K562 (cell line): ENCODE data around the gene P2RY11. TPM values are rescaled to one million over a fixed set of nuclear protein-coding genes. Genes with fewer than 3 reads are reported as not detected.

Source experiments
- BCOR ChIP-seq: fragments of 450-650 bp; IDR thresholded peaks from 2 replicates; pipeline ENCODE4 v1.6.1; 2016
- CHCHD3 ChIP-seq: fragments of 250-450 bp; sonication (Bioruptor Pico); IDR thresholded peaks from 2 replicates; pipeline ENCODE4 v2.1.2; 2022; ENCODE audit warnings: mild to moderate bottlenecking
- CHD1 ChIP-seq: fragments of 200-600 bp; sonication (generic); IDR thresholded peaks from one replicate; pipeline ENCODE4 v1.6.1; 2012; ENCODE audit warnings: mild to moderate bottlenecking, moderate library complexity, low read length, inconsistent platforms
- DMBX1 ChIP-seq: fragments of 250-450 bp; sonication (Bioruptor Pico); IDR thresholded peaks from 2 replicates; pipeline ENCODE4 v1.8.0; 2022; ENCODE audit warnings: inconsistent platforms, mild to moderate bottlenecking, moderate library complexity, borderline replicate concordance
- ELF4 ChIP-seq: fragments of 450-650 bp; formaldehyde crosslinking; IDR thresholded peaks from 2 replicates; pipeline ENCODE4 v1.4.0; 2022; ENCODE audit warnings: missing genetic modification characterization
- GMEB1 ChIP-seq: fragments of 250-450 bp; sonication (Bioruptor Pico); IDR thresholded peaks from 2 replicates; pipeline ENCODE4 v1.4.0; 2020; ENCODE audit warnings: mild to moderate bottlenecking
- IRF1 ChIP-seq: sonication (generic); formaldehyde crosslinking; IDR thresholded peaks from 2 replicates; pipeline ENCODE4 v1.8.0; 2022; ENCODE audit warnings: missing genetic modification reagents, mild to moderate bottlenecking, borderline replicate concordance
- KAT7 ChIP-seq: sonication (generic); formaldehyde crosslinking; IDR thresholded peaks from 2 replicates; pipeline ENCODE4 v1.8.0; 2022; ENCODE audit warnings: missing genetic modification reagents, mild to moderate bottlenecking, borderline replicate concordance
- PHF8 ChIP-seq: fragments of 200-600 bp; sonication (generic); IDR thresholded peaks from 2 replicates; pipeline ENCODE4 v1.6.1; 2012; ENCODE audit warnings: mixed run types, mild to moderate bottlenecking, inconsistent platforms, low read length, moderate library complexity, borderline replicate concordance
- TBL1XR1 ChIP-seq, 2 experiments: IDR thresholded peaks; 2 replicates each; pipeline ENCODE4 v1.6.1; 2012; ENCODE audit warnings: improper control_type of control experiment in 2 of 2, low read length in 2 of 2, mild to moderate bottlenecking in 1 of 2
- XRCC4 ChIP-seq: IDR thresholded peaks from one replicate; pipeline ENCODE4 v1.6.1; 2011; ENCODE audit not compliant: insufficient read depth, insufficient read length; ENCODE audit errors: extremely low read depth
- ZNF263 ChIP-seq: sonication (generic); formaldehyde crosslinking; IDR thresholded peaks from 2 replicates; pipeline ENCODE4 v1.8.0; 2022; ENCODE audit warnings: mild to moderate bottlenecking, missing genetic modification reagents, borderline replicate concordance
- polyA plus RNA-seq, 8 experiments: library from polyadenylated mRNA; depleted of rRNA in 4 of 8; stranded (reverse) in 5 of 8; unstranded in 3 of 8; fragments of >200 nt; fragmentation: Nextera tagmentation in 2 of 8; fragmentation: Illumina TruSeq in 1 of 8; extraction: Ambion mirVana in 2 of 8; extraction: Trizol in 1 of 8; gene quantifications; 2 replicates each; pipeline versions ENCODE4 v1.2.1 to v1.2.3, GENCODE V29; 2011 to 2014; ENCODE audit warnings: inconsistent platforms in 1 of 8, missing spikeins in 1 of 8
- total RNA-seq, 7 experiments: library from RNA; depleted of rRNA in 6 of 7; stranded (reverse); fragments of >200 nt in 6 of 7; fragmentation: Illumina TruSeq in 2 of 7; extraction: Trizol in 2 of 7; gene quantifications; 2 replicates each; pipeline versions ENCODE4 v1.2.1 to v1.2.3, GENCODE V29; 2011 to 2021; ENCODE audit warnings: low replicate concordance in 1 of 7
- TF ChIP-seq, protein P1 (sequence below): fragments of 450-650 bp; formaldehyde crosslinking; IDR thresholded peaks from 2 replicates; pipeline ENCODE4 v1.4.0; 2020; ENCODE audit warnings: mild to moderate bottlenecking
- TF ChIP-seq, protein P2 (sequence below): fragments of 450-650 bp; IDR thresholded peaks from 2 replicates; pipeline ENCODE4 v1.6.1; 2018; ENCODE audit not compliant: partially characterized antibody
- TF ChIP-seq, protein P3 (sequence below): fragments of 250-450 bp; sonication (Bioruptor Pico); IDR thresholded peaks from 2 replicates; pipeline ENCODE4 v1.8.0; 2022; ENCODE audit warnings: inconsistent platforms, mild to moderate bottlenecking, moderate library complexity, borderline replicate concordance
- TF ChIP-seq, protein P4 (sequence below): fragments of 250-450 bp; sonication (Bioruptor Pico); IDR thresholded peaks from 2 replicates; pipeline ENCODE4 v1.5.0; 2021

Gene P2RY11
- total and polyA plus RNA-seq, 9 of the 15 experiments (the other 6 are each of a cell fraction or from before 2014, with no cell fraction given) = 0.03 to 10.1 (median 1.5) TPM

GRCh38 chr19:10085641-10086590 lies 25.6 kb upstream of the P2RY11 start, which contains the start of gene SHFL (continued):
- TF ChIP-seq GMEB1 (CRISPR knock-in tag) (peak; percentile 69), ZNF263 (CRISPR knock-in tag) (no peak), TBL1XR1 (IDR thresholded peaks at IDR 0.05; ENCODE audit: low read length in 2 of 2) (no peak), PHF8 (peak; percentile 56; the same call in 1 of the 2 replicates), ELF4 (CRISPR knock-in tag) (no peak), CHCHD3 (CRISPR knock-in tag) (no peak), CHD1 (peak; percentile 22), DMBX1 (no peak), XRCC4 (no peak), IRF1 (no peak), KAT7 (CRISPR knock-in tag) (peak; percentile 23; the same call in 1 of the 2 replicates), BCOR (peak; percentile 100)
- TF ChIP-seq, protein P1, sequence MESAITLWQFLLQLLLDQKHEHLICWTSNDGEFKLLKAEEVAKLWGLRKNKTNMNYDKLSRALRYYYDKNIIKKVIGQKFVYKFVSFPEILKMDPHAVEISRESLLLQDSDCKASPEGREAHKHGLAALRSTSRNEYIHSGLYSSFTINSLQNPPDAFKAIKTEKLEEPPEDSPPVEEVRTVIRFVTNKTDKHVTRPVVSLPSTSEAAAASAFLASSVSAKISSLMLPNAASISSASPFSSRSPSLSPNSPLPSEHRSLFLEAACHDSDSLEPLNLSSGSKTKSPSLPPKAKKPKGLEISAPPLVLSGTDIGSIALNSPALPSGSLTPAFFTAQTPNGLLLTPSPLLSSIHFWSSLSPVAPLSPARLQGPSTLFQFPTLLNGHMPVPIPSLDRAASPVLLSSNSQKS = no peak
- TF ChIP-seq, protein P2, sequence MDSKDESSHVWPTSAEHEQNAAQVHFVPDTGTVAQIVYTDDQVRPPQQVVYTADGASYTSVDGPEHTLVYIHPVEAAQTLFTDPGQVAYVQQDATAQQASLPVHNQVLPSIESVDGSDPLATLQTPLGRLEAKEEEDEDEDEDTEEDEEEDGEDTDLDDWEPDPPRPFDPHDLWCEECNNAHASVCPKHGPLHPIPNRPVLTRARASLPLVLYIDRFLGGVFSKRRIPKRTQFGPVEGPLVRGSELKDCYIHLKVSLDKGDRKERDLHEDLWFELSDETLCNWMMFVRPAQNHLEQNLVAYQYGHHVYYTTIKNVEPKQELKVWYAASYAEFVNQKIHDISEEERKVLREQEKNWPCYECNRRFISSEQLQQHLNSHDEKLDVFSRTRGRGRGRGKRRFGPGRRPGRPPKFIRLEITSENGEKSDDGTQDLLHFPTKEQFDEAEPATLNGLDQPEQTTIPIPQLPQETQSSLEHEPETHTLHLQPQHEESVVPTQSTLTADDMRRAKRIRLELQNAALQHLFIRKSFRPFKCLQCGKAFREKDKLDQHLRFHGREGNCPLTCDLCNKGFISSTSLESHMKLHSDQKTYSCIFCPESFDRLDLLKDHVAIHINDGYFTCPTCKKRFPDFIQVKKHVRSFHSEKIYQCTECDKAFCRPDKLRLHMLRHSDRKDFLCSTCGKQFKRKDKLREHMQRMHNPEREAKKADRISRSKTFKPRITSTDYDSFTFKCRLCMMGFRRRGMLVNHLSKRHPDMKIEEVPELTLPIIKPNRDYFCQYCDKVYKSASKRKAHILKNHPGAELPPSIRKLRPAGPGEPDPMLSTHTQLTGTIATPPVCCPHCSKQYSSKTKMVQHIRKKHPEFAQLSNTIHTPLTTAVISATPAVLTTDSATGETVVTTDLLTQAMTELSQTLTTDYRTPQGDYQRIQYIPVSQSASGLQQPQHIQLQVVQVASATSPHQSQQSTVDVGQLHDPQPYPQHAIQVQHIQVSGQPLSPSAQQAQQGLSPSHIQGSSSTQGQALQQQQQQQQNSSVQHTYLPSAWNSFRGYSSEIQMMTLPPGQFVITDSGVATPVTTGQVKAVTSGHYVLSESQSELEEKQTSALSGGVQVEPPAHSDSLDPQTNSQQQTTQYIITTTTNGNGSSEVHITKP = peak; percentile 82
- TF ChIP-seq, protein P3, sequence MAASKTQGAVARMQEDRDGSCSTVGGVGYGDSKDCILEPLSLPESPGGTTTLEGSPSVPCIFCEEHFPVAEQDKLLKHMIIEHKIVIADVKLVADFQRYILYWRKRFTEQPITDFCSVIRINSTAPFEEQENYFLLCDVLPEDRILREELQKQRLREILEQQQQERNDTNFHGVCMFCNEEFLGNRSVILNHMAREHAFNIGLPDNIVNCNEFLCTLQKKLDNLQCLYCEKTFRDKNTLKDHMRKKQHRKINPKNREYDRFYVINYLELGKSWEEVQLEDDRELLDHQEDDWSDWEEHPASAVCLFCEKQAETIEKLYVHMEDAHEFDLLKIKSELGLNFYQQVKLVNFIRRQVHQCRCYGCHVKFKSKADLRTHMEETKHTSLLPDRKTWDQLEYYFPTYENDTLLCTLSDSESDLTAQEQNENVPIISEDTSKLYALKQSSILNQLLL (CRISPR knock-in tag) = no peak
- TF ChIP-seq, protein P4, sequence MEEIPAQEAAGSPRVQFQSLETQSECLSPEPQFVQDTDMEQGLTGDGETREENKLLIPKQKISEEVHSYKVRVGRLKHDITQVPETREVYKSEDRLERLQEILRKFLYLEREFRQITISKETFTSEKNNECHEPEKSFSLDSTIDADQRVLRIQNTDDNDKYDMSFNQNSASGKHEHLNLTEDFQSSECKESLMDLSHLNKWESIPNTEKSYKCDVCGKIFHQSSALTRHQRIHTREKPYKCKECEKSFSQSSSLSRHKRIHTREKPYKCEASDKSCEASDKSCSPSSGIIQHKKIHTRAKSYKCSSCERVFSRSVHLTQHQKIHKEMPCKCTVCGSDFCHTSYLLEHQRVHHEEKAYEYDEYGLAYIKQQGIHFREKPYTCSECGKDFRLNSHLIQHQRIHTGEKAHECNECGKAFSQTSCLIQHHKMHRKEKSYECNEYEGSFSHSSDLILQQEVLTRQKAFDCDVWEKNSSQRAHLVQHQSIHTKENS (CRISPR knock-in tag) = no peak
